ENCODE data around the gene WDR54. TPM values are rescaled to one million over a fixed set of nuclear protein-coding genes. Genes with fewer than 3 reads are reported as not detected.
"Not testable (repeated sequence)": the region's sequence is repeated elsewhere in the genome, so short reads cannot be mapped to it uniquely, and the experiment has no call there.

Gene WDR54
- total and polyA plus RNA-seq, 5 donors = 3.4 to 4.5 (median 3.4) TPM

DNA sequence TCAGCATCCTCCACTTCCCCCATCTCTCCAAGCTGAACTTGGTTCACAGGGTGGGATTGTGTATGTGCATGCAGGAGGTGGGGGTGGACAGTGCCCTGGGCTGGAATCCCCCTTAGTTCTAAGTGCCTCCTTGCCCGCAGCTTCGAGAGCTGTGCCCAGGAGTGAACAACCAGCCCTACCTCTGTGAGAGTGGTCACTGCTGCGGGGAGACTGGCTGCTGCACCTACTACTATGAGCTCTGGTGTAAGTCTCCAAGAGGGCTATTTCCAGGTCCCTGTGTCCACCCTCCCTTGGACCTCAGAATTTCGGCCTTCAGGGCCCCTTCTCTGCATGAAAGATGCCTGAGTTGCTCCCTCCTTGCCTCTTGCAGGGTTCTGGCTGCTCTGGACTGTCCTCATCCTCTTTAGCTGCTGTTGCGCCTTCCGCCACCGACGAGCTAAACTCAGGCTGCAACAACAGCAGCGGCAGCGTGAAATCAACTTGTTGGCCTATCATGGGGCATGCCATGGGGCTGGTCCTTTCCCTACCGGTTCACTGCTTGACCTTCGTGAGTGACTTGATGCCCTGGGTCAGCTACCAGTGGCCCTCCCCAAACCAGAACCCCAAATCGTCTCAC is 38.1 kb downstream of the WDR54 start:
- H3K27me3 ChIP-seq (ENCODE audit: control insufficient read depth, insufficient read depth); DNase-seq; H3K27ac ChIP-seq (ENCODE audit: low read length); H3K9me3 ChIP-seq (ENCODE audit: control insufficient read depth, low read length); intact Hi-C loops (cut with DNase I); H3K4me3 ChIP-seq (ENCODE audit: low read length); ATAC-seq: not testable (repeated sequence)
- WGBS = 78% methylated on average over 13 of the region's 13 CpGs
- H3K4me1 ChIP-seq (ENCODE audit: control insufficient read depth, insufficient read depth, low read length) = peaks cover 11% of the 10 kb centered on the region

- intact Hi-C loops (cut with DNase I); ATAC-seq; H3K9me3 ChIP-seq (ENCODE audit: control insufficient read depth, low read length); H3K4me3 ChIP-seq (ENCODE audit: low read length); DNase-seq; H3K27me3 ChIP-seq (ENCODE audit: control insufficient read depth, insufficient read depth); H3K27ac ChIP-seq (ENCODE audit: low read length): not testable (repeated sequence)
- peaks cover 11% of the 10 kb centered on the region for H3K4me1 ChIP-seq (ENCODE audit: control insufficient read depth, insufficient read depth, low read length)
- 84% methylated on average over 10 of the region's 10 CpGs for WGBS
These were observed 38.7 kb downstream of the WDR54 start for GRCh38 chr2:74460187-74460586.

- Histone ChIP-seq H3K27me3 (ENCODE audit: control insufficient read depth, insufficient read depth) (no peaks in the 10 kb centered on the region), H3K4me1 (ENCODE audit: control insufficient read depth, insufficient read depth, low read length) (peaks cover 6% of the 10 kb centered on the region), H3K9me3 (ENCODE audit: control insufficient read depth, low read length) (no peaks in the 10 kb centered on the region), H3K4me3 (ENCODE audit: low read length) (no peak overlapping the region), H3K27ac (ENCODE audit: low read length) (no peak overlapping the region)
- intact Hi-C loops (cut with DNase I) = no loop called here
- DNase-seq (peak in 1 of 3 donors; percentile 52), ATAC-seq (no peak)
- WGBS = 90% methylated on average over 27 of the region's 27 CpGs
These were observed 39.9 kb downstream of the WDR54 start for GRCh38 chr2:74461187-74462053.

- 87% methylated on average over 20 of the region's 20 CpGs for WGBS
- Histone ChIP-seq H3K4me3 (ENCODE audit: low read length) (no peak overlapping the region), H3K4me1 (ENCODE audit: control insufficient read depth, insufficient read depth, low read length) (peaks cover 6% of the 10 kb centered on the region), H3K27me3 (ENCODE audit: control insufficient read depth, insufficient read depth) (no peaks in the 10 kb centered on the region), H3K9me3 (ENCODE audit: control insufficient read depth, low read length) (no peaks in the 10 kb centered on the region), H3K27ac (ENCODE audit: low read length) (no peak overlapping the region)
- DNase-seq (no peak), ATAC-seq (no peak)
- intact Hi-C loops (cut with DNase I) = no loop called here
These were observed 40.7 kb downstream of the WDR54 start for GRCh38 chr2:74462054-74462785.

DNA sequence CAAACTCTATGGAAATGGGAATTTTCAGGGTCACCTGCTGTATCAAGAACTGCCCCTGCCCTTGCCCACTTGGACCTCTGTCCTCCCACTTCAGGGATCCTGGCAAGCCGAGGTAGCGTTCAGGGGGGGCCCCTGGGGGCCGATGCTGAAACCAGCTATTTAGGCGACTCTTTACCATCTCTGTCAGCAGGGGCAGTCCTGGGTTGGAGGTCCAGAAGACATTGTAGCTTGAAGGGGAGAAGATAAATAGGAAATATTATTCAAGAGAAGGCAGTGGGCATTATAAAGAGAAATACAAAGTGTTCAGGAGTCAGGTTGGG is 41.2 kb downstream of the WDR54 start:
- 81% methylated on average over 4 of the region's 4 CpGs for WGBS
- H3K4me1 ChIP-seq (ENCODE audit: control insufficient read depth, insufficient read depth, low read length) = peaks cover 6% of the 10 kb centered on the region
- no peak overlapping the region for H3K4me3 ChIP-seq (ENCODE audit: low read length)
- no peaks in the 10 kb centered on the region for H3K9me3 ChIP-seq (ENCODE audit: control insufficient read depth, low read length)
- DNase-seq (peak in 1 of 3 donors; percentile 28), ATAC-seq (no peak)
- intact Hi-C loops (cut with DNase I) = no loop called here
- no peaks in the 10 kb centered on the region for H3K27me3 ChIP-seq (ENCODE audit: control insufficient read depth, insufficient read depth)
- H3K27ac ChIP-seq (ENCODE audit: low read length) = no peak overlapping the region

- Histone ChIP-seq H3K27ac (ENCODE audit: low read length) (no peak overlapping the region), H3K4me1 (ENCODE audit: control insufficient read depth, insufficient read depth, low read length) (peaks cover 3% of the 10 kb centered on the region), H3K27me3 (ENCODE audit: control insufficient read depth, insufficient read depth) (no peaks in the 10 kb centered on the region), H3K4me3 (ENCODE audit: low read length) (peak overlapping the region; percentile 81), H3K9me3 (ENCODE audit: control insufficient read depth, low read length) (no peaks in the 10 kb centered on the region)
- intact Hi-C loops (cut with DNase I) = no loop called here
- ATAC-seq (peak; percentile 6 to 7), DNase-seq (no peak)
- 4% methylated on average over 13 of the region's 13 CpGs for WGBS
These were observed 42.9 kb downstream of the WDR54 start for GRCh38 chr2:74464406-74464805.

DNA sequence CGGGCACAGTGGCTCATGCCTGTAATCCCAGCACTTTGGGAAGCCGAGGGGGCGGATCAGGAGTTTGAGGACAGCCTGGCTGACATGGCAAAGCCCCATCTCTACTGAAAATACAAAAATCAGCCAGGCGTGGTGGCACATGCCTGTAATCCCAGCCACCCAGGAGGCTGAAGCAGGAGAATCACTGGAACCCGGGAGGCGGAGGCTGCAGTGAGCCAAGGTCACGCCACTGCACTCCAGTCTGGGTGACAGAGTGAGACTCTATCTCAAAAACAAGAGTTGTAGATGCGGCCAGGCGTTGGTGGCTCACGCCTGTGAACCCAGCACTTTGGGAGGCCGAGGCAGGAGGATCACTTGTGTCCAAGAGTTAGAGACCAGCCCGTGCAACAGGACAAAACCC is 49.2 kb downstream of the WDR54 start:
- H3K4me3 ChIP-seq (ENCODE audit: low read length); H3K27me3 ChIP-seq (ENCODE audit: control insufficient read depth, insufficient read depth); ATAC-seq; H3K9me3 ChIP-seq (ENCODE audit: control insufficient read depth, low read length); DNase-seq; intact Hi-C loops (cut with DNase I); H3K4me1 ChIP-seq (ENCODE audit: control insufficient read depth, insufficient read depth, low read length); H3K27ac ChIP-seq (ENCODE audit: low read length): not testable (repeated sequence)
- WGBS = 95% methylated on average over 12 of the region's 12 CpGs

DNA sequence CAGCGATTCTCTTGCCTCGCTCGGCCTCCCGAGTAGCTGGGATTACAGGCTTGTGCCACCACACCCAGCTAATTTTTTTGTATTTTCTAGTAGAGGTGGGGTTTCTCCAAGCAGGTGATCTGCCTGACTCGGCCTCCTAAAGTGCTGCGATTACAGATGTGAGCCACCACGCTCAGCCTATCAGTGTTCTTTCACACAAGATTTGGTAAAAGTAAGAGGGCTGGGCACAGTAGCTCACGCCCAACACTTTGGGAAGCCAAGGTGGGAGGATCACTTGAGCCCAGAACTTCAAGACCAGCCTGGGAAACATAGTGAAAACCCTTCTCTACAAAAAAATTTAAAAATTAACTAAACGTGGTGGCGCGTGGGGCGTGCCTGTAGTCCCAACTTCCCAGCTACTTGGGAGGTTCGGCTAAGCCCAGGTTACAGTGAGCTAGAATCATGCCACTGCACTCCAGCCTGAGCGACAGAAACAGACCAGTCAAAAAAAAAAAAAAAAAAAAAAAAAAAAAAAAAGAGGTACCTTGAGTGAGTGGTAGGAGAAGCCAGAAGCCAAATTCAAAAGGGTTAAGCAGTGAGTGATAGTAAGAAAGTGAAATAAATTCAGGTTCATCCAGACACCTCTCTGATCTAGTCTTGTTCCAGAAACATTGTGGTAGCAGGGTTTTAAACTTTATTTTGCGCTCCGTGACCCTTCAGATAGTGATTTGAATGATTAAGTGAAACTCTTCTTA is 50.0 kb downstream of the WDR54 start:
- Histone ChIP-seq H3K27me3 (ENCODE audit: control insufficient read depth, insufficient read depth) (no peaks in the 10 kb centered on the region), H3K4me3 (ENCODE audit: low read length) (peak overlapping the region; percentile 55), H3K9me3 (ENCODE audit: control insufficient read depth, low read length) (no peaks in the 10 kb centered on the region), H3K4me1 (ENCODE audit: control insufficient read depth, insufficient read depth, low read length) (peaks cover 4% of the 10 kb centered on the region), H3K27ac (ENCODE audit: low read length) (peak overlapping the region; percentile 83)
- DNase-seq = no peak
- 60% methylated on average over 16 of the region's 16 CpGs for WGBS
- intact Hi-C loops (cut with DNase I) = no loop called here
- ATAC-seq = no peak

GRCh38 chr2:74472086-74472944 is 50.8 kb downstream of the WDR54 start, which contains the start of gene MRPL53:
Gene MRPL53 (minus strand): TSS chr2:74472680. CDS start chr2:74472660, 20 bp downstream.
- Histone ChIP-seq H3K4me3 (ENCODE audit: low read length) (peak within 1 kb of the TSS; percentile 55), H3K4me1 (ENCODE audit: control insufficient read depth, insufficient read depth, low read length) (peaks cover 4% of the 10 kb centered on the region), H3K9me3 (ENCODE audit: control insufficient read depth, low read length) (no peaks in the 10 kb centered on the region), H3K27ac (ENCODE audit: low read length) (peak within 1 kb of the TSS; percentile 83), H3K27me3 (ENCODE audit: control insufficient read depth, insufficient read depth) (no peaks in the 10 kb centered on the region)
- DNase-seq (peak; percentile 95 to 98 (median 98)), ATAC-seq (peak; percentile 95)
- WGBS = under 1% methylated on average over 66 of the region's 66 CpGs
- intact Hi-C loops (cut with DNase I) = no loop called here

DNA sequence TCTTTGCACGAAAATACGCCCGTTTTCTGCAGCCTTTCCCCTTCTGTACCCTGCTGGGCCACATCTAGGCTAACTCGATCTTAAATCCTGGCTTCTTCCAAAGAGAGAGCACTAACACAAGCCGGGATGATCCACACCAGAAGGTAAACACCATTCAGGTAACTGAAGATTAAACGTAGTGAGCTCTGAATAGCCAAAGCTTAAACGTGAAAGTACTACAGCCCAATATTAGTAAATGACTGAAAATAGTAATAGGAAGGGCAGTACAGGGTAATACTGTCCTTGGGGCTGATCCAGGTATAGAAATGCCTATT is 51.4 kb downstream of the WDR54 start:
- WGBS = 13% methylated on average over 7 of the region's 7 CpGs
- Histone ChIP-seq H3K27ac (ENCODE audit: low read length) (peak overlapping the region; percentile 68), H3K4me3 (ENCODE audit: low read length) (peak overlapping the region; percentile 55), H3K4me1 (ENCODE audit: control insufficient read depth, insufficient read depth, low read length) (peaks cover 4% of the 10 kb centered on the region), H3K27me3 (ENCODE audit: control insufficient read depth, insufficient read depth) (no peaks in the 10 kb centered on the region), H3K9me3 (ENCODE audit: control insufficient read depth, low read length) (no peaks in the 10 kb centered on the region)
- no peak for DNase-seq
- peak; percentile 2 to 4 for ATAC-seq
- intact Hi-C loops (cut with DNase I) = no loop called here

Data from right cardiac atrium (tissue), 5 donors.